MV-4-11 (cell line): Measurements from ENCODE around the gene SNRNP200.
"Not testable (repeated sequence)": the region's sequence is repeated elsewhere in the genome, so short reads cannot be mapped to it uniquely, and the experiment has no call there.

ENCODE experiments used
- DNase-seq: peaks from one replicate; lab custom pipeline; 2025; lab: John Stamatoyannopoulos, UW

SNRNP200 gene

DNA sequence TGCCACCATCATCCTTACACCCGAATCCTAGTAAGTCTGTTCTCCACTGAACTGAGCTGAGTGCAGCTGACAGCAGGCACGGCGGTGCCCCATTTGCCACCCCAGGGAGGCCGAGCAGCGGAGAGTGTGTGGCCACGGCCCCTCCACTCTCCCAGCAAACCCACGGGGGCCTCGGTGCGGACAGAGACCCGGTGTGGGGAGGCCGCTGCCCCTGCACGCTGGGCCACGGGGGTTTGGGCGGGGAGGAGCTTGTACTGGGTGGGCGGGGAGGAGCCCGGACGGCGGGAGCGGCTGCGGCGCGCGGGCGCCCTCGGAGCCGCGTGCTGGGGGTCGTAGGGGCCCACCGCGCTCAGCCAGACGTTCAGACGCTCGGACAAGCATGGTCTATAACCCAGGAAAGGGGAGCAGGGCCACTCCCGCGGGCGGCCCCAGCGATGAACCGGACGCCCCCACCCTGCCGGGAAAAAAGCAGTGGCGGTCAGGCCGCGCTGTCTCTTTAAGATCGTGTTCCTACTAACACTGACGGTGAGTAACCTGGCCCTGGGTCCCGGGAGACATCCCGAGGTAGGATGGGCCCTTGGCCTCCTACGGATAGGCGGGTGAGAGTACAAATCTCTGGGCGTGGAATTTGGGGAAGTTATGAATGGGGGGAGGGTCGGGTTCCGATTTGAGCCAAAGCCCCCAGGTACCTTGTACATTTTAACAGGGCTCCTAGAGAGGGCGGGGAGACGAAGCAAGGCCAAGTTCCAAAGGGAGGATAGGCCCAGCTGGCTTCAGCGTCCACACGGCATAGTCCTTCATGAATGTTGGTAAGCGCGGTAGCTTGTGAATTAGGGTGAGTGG lies 19.9 kb upstream of the SNRNP200 start, which contains the start of gene ITPRIPL1:
TSS of gene ITPRIPL1 (plus strand) at position 277 of the 843 bp plus-strand sequence. CDS start at position 800, 523 bp downstream.
- DNase-seq = no peak

DNA sequence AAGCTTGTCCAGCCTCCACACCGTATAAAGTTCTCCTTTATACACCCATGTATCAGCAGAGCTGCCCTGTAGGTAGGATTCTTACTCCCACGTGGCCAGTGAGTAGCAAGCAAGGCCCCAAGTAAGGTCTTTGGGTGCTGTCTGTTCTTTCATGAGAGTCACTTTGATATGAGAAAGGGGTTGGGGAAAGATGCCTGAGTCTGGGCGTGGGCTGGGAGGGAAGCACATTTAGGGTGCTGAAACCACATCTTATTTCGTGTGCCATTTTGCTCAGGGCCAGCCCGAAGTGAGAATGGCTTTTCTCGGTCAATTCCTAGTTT lies 19.3 kb upstream of the SNRNP200 start:
- no peak for DNase-seq

- DNase-seq = no peak
Observed at GRCh38 chr2:96323849-96324248, 18.5 kb upstream of the SNRNP200 start.

DNA sequence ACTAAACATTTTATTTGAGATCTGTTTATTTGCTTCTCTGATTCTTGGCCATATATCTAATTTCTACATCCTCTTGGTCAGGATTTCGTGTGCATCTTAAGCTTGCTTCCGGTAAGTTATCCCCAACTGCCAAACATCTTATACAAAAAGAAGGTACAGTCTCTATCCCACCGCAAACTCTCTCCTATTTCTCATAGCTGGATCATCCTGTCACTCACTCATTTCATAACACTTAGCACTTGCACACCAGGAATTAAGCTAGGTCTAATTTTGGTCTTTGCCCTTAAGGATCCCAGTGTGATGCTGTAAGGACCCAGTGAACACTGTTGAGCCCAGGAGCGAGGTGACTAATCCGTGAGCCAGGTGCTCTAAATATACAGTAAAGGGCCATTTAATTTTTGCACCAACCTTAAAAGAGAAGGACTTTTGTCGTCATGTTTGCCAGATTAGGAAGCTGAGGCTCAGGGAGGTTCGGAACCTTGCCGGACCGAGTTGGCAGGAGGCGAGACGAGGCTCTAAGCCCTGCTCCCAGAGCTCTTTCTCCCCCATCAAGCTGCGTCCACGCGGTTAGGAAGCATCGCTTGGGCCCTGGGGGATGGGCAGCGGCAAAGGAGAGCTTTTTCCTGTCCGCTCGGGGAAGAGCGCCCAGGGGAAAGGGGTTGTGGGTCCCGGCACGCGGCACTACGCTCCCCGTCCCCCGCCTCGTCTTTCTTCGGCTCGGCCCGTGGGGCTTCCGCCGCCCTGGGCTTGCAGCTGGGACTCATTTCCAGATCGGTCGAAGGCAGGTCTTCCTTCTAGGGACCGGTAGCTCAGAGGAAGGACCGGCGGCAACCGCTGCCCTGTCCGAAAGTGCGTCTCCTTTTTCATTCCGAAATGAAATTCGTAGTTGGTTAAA lies 15.6 kb upstream of the SNRNP200 start:
- DNase-seq = no peak

- no peak for DNase-seq
Observed at GRCh38 chr2:96320326-96320725, 15.0 kb upstream of the SNRNP200 start.

DNA sequence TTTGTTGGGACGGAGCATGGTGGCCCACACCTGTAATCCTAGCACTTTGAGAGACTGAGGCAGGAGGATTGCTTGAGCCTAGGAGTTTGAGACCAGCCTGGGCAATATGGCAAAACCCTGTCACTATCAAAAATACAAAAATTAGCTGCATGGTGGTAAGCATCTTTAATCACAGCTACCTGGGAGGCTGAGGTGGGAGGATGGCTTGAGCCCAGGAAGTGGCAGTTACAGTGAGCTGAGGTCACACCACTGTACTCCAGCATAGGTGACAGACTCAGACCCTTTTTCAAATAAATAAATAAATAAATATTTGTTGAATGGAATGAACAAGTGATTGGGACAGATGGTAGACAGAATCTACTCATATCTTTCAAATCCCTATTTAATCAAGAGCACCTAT lies 14.1 kb upstream of the SNRNP200 start:
- DNase-seq = no peak

- no peak for DNase-seq
Observed at GRCh38 chr2:96318723-96319122, 13.4 kb upstream of the SNRNP200 start.

DNA sequence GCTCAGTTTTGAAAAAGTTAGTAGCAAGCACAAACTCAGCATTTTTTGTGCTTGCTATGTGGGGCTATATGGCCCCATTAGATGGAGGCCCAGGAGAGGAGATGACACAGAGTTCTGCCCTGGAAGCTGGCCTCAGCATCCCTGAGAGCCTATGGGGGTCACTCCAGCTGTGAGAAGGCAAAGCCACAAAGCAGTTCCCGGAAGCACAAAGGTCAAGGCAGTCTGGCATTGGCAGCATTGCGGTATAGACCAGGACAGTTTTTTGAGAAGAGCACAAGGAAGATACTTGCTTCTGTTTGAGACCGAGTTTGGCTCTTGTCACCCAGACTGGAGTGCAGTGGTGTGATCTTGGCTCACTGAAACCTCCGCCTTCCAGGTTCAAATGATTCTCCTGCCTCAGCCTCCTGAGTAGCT lies 12.2 kb upstream of the SNRNP200 start:
- no peak for DNase-seq

DNA sequence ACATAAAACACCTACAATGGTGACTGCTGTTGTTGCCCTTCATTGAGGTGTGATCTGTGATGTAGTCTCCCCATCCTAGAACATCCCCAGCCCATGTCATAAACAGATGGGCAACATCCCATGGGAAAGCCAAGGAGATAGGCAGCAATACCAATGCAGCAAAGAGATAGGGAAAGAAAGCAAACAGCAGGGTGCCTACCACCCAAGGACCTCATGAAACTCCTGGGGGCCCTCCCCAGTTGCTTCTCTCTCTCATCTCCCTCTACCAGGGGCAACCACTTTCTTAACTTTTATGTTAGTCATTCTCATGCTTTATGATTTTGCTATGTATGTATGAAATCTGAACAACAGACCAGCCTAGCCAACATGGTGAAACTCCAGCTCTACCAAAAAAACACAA lies 11.7 kb upstream of the SNRNP200 start:
- DNase-seq = no peak

DNA sequence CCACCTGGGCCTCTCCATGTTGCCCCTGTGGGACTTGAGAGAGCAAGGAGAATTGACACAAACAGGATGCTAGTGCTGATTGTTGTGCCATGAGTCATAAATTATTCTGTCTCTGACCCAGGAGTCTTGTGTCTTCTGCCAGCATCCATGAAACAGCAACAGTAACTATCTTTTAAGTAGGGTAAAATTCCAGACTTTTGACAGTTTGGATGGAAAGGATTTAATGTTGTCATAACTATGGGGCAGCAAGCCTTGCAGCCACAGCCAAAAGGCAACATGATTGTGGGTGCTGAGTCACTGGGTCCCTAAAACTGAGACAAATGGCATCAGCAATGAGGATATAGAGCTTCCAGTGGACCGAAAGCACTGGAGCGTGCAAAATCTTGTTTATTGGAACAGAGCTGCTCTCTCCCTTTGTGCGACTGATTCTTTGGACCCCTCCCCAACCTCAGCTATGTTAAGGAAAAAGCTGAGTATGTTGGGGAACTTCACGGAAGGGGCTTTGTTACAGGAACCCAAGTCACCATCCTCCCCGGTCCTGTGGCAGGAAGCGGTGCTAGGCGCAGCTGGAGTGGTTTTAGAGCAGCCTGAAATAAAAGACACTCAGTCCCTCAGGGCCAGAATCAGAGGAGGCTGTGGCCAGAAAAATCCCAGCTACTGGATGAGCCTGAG lies 10.2 kb upstream of the SNRNP200 start:
- DNase-seq = peak; percentile 57

DNA sequence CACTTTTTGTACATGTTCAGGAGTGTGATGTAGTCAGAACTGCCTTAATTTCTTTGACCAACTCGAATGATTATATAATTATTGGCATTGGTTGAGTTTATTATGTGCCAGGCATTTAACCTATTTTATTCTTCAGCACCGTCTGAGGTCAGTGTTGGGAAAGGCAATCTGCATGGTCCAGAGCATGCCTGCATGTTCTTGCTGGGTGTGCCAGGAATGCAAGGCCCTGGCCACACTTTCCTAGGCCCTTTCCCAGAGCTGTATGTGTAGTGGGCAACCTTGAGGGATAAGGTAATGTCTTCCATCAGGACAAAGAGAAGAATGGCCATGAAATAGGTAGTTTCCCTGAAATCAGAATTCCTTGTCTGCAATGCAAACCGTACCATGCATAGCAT lies 9.7 kb upstream of the SNRNP200 start:
- DNase-seq = no peak

DNA sequence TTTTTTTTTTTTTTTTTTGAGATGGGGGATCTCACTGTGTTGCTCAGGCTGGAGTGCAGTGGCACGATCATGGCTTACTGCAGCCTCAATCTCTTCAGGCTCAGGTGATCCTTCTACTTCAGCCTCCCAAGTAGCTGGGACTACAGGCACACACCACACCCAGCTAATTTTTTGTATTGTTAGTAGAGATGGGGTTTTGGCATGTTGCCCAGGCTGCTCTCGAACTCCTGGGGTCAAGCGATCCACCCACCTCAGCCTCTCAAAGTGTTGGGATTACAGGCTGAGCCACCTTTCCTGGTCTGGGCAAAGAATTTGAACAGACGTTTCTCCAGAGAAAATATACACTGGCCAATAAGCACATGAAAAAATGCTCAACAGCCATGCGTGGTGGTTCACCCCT lies 2.9 kb upstream of the SNRNP200 start:
- DNase-seq = no peak

DNA sequence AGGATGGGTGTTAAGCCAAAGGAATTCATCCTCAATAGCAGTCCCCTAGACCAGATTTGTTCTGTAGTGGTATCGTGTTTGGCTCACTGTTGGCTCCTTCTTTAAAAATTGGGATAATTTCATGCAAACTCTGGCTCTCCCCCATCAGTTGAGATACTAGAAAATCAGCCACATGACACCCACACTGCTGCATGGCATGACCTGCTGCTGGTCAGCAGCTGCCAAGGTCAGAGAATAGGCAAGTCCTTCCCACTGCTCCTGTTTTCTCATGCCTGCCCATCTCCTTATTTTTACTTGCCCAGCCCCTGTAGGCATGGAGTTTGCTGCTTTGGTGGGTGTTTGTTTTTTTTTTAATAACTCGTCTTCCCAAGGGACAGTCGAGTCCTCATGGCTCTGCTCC lies 1.0 kb upstream of the SNRNP200 start:
- no peak for DNase-seq

- no peak for DNase-seq
Observed at GRCh38 chr2:96305979-96306308, 598 bp upstream of the SNRNP200 start.

- DNase-seq = no peak
Observed at GRCh38 chr2:96304606-96305005, 740 bp downstream of the SNRNP200 start.

DNA sequence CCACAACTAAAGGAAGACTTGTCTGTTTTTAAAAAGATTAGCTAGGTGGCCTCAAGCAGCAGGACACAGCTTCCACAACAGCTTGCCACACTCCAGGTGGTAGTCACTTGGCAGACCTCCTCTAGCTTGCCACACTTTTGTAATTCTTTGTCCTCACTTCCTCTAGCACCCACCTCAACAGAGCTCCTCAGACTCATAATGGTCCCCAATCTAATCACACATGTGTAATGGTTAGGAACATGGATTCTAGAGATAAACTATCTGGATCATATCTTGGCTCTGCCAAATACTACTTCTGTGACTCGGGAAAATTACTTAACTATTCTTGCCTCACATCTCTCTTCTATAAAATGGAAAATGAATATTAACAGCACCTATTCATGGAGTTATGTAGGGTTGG lies 3.5 kb downstream of the SNRNP200 start:
- no peak for DNase-seq

DNA sequence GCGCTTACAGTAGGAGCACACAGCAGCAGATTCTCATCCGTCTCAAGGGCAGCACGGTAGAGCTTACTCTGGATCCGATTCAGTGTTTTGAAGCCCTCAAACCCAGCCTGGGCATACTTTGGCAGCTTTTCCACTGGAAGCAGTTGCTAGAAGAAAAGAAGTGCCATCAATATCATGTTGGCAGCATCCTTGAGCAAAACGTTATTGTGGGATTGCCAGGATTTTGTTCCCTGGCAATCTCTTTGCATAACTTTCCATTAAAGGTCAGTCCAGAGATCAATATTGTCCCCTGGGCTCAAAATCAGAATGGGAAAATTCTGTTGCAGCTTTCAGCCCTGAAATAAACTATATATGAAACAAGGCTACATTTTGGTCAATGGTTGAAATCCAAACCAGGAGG lies 8.4 kb downstream of the SNRNP200 start:
- DNase-seq = no peak

DNA sequence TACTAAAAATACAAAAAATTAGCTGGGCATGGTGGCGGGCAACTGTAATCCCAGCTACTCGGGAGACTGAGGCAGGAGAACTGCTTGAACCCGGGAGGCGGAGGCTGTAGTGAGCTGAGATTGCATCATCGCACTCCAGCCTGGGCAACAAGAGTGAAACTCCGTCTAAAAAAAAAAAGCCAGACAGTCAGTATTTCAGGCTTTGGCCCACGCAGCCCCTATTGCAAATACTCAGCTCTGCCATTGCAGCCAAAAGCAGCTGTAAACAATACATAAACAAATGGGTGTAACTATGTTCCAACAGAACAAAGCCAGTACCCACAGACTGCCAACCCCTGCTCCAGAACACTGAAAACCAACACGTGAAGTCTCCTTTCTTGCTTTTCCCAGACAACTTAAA lies 11.1 kb downstream of the SNRNP200 start:
- DNase-seq = not testable (repeated sequence)

DNA sequence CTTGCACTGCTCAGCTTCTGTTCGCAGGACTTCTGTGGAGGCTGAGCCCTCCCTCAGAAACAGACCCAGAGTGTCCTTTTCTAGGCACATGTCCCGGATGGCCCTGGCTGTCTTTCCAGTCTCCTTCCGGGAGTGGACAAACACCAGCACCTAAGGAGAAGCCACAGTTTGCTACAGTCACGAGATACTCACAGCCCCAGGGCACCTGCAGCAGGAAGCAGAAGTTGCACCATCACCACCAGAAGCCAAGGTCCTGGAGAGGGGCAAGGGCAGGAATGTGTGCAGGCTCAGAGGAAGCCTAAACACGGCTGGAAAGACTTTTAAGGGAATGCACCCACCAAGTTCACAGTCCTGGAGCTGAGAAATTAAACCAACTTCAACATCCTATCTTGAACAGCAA lies 13.6 kb downstream of the SNRNP200 start:
- no peak for DNase-seq

DNA sequence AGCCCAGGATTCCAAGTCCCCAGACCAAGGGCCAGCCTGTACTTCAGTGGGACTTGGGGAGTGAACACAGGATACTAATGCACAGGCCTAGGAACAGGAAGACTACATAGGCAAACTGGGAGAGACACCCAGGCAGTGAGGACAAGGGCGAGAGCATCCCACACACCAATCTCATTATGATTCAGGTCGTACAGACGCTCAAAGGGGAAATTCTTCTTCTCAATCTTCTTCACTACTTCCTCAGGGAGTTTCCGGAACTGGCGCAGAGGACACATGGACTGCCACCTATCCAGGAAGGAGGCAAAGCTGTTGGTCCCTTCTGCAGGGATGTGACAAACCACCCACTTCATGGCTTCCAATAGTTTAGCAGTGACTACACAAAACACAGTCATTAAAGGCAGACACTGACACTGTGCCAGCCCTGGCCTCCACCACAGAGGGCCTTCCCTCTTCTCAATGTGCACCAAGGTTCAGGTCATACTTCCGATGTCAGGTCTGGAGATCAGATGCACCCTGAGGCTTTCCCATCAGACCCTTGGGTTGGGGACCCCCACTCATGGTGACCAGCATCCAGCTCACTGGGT lies 18.0 kb downstream of the SNRNP200 start:
- DNase-seq = no peak

GRCh38 chr2:96276787-96277499 lies 28.4 kb downstream of the SNRNP200 start:
- no peak for DNase-seq
